Activated CD8-positive, alpha-beta memory T cell treated with anti-CD3 and anti-CD28 coated beads for 1 hour (primary cell): ENCODE results near the gene PRAMEF25.
"Not testable (repeated sequence)": the region's sequence is repeated elsewhere in the genome, so short reads cannot be mapped to it uniquely, and the experiment has no call there.

ENCODE experiments used
- DNase-seq, 2 donors: peaks; one replicate each; pipeline ENCODE4 v3.0.0-alpha.2; 2020; ENCODE audit warnings: low read depth in 1 of 2; ENCODE audit errors: extremely low read depth in 1 of 2

The PRAMEF25 gene

GRCh38 chr1:13070474-13070873 is at the start of gene PRAMEF25:
Gene PRAMEF25 (plus strand): TSS chr1:13070774. CDS start chr1:13073694, 2,920 bp downstream.
- DNase-seq: not testable (repeated sequence)

GRCh38 chr1:13056475-13056874 is 14.1 kb upstream of the PRAMEF25 start, which contains the start of gene PRAMEF27:
Gene PRAMEF27 (minus strand): TSS chr1:13056575. CDS start chr1:13053659, 2,916 bp downstream.
- DNase-seq: not testable (repeated sequence)

GRCh38 chr1:13116754-13117153 is 46.2 kb downstream of the PRAMEF25 start, which contains the start of gene HNRNPCL2:
Gene HNRNPCL2 (minus strand): TSS chr1:13116854. CDS start chr1:13116400, 454 bp downstream.
- not testable (repeated sequence) for DNase-seq
